LNCAP (cell line): ENCODE data around the gene SETD3.

Source experiments
- CTCF ChIP-seq: fragments of 450-650 bp; IDR thresholded peaks from 2 replicates; pipeline ENCODE4 v1.5.1; 2017; ENCODE audit warnings: mild to moderate bottlenecking

SETD3 gene

GRCh38 chr14:99459481-99460100, 21.1 kb downstream of the SETD3 start:
- no peak for TF ChIP-seq CTCF

- no peak for TF ChIP-seq CTCF
These were observed 26.4 kb downstream of the SETD3 start for GRCh38 chr14:99454246-99454645.

- no peak for TF ChIP-seq CTCF
These were observed 27.7 kb downstream of the SETD3 start for GRCh38 chr14:99452968-99453367.

- TF ChIP-seq CTCF: no peak
These were observed 29.4 kb downstream of the SETD3 start for GRCh38 chr14:99451234-99451633.

GRCh38 chr14:99450266-99450665, 30.4 kb downstream of the SETD3 start:
- no peak for TF ChIP-seq CTCF

GRCh38 chr14:99447739-99448138, 32.9 kb downstream of the SETD3 start:
- TF ChIP-seq CTCF: no peak

- TF ChIP-seq CTCF: no peak
These were observed 34.7 kb downstream of the SETD3 start for GRCh38 chr14:99445931-99446330.

- no peak for TF ChIP-seq CTCF
These were observed 38.7 kb downstream of the SETD3 start for GRCh38 chr14:99441918-99442317.
